ENCODE data around the gene PRSS56.

- TF ChIP-seq EP300 (conservative IDR thresholded peaks at IDR 0.05; ENCODE audit: poor library complexity, severe bottlenecking) = no peak
- TF ChIP-seq CTCF (IDR thresholded peaks at IDR 0.05; ENCODE audit: poor library complexity, severe bottlenecking) = no peak
- TF ChIP-seq TAF1 (IDR thresholded peaks at IDR 0.05; ENCODE audit: low read depth) = no peak
- no peak for TF ChIP-seq POLR2AphosphoS5 (IDR thresholded peaks at IDR 0.05)
- TF ChIP-seq EZH2 (IDR thresholded peaks at IDR 0.05; ENCODE audit: borderline replicate concordance, insufficient read depth, low read length, poor library complexity, severe bottlenecking) = no peak
- no peak for TF ChIP-seq REST (IDR thresholded peaks at IDR 0.05; ENCODE audit: borderline replicate concordance)
- TF ChIP-seq RAD21 (conservative IDR thresholded peaks at IDR 0.05) = no peak
These were observed 42.3 kb upstream of the PRSS56 start for GRCh38 chr2:232477751-232478510.
